ENCODE results near the gene UBE2N.
"Not testable (repeated sequence)": the region's sequence is repeated elsewhere in the genome, so short reads cannot be mapped to it uniquely, and the experiment has no call there.

UBE2N gene

DNA sequence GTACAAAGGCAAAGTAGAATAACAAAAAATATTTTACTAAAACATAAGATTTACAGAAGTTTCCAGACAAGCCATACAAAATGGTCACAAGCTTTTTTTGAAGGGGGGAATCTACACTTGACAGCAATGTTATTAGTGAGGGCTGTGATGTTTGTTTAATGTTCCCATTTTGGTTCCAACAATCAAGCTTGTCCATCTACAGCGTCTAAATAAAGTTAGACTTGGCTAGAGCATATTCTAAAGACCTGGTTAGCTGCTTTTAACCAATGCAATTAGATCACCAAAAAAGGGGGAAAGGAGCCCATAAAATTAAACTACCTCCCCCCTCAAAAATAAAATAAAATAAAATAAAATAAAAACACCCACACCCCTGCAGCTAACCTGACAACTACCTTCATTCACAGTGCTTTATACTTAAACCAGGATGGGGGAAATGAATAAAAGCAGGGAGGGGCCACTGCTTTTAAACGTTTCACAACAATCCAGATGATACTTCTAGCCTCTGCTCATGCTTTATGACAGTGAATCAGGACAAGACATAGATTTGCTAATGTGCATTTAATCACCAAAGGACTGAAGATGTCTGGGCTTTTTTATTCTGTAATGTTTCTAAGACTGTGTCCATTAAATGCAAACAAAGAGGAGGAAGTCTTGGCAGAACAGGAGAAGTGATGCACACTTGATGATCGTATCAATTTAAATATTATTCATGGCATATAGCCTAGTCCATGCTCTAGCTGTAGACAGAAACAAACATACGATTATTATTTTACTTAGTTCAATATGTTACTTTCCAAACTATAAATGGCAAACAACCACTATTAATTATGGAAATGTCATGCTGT lies 32.2 kb downstream of the UBE2N start:
- DNase-seq: not testable (repeated sequence)

DNA sequence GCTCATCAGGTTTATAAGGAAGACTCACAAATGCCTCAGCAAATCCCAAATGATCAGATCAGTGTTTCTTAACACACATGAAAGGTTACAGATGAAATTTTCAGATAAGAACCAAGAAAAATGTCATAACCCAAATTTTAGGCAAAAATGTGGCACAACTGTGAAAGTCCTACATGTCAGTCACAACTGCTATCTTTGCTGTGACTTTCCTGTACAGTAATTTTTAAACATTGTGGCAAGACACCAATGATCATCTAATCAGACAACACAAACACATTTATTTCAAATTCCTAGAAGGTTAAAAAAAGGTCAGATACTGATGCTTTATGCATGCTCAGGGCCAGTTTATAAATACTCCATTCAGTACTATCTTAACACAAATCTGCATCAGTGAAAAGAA lies 32.9 kb downstream of the UBE2N start:
- DNase-seq: no peak

DNA sequence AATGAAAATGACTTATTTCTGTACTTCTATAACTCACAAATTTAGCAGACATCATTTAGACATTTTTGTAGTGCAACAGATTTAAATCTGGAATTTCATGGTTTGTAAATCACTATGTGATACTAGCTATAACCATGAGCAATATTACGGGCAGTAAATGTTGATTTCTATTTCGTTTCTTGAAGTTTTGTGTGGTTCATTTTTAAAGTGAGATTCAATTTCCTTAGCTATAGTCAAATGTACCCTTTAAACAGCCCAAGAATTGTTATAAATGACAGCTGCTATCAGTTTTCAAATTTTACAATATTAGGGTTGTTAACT lies 33.8 kb downstream of the UBE2N start:
- no peak for DNase-seq

DNA sequence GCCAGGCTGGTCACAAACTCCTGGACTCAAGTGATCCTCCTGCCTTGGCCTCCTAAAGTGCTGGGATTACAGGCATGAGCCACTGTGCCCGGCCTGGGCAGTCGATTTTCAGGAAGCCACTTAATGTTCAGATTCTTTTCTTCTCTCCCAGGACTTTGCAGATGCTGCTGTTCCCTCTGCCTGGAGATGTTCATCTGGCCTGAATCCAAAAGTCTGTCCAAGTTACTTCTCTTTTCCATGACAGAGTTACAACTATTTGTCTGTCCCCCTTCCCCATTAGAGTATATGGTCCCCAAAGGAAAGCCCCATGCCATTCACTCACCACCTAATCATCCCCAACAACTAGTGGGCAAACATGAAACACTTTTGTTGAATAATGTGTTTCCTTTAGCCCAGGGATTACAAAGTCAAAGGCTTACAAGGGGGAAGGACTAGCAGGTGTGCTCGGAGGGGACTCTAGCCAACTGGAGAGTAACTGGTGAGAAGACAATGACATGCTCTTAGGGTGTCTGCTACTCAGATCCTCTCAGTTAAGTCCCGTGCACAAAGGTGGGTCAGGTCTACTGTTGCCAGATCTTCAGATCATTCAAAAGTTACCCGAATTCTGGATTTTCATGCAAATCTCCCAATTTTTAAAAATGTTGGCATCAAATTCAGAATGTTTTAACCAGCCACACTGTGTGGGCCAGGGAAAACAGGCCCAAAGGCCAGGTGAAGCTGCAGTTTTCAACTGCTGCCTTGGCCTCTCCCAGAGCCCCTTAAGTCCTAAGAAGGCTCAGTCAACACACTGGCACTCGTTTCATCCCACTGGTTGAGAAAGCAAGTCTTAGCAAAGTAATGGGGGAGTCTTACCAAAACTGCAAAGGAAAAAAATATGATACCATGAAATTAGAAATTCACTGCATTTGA lies 34.4 kb downstream of the UBE2N start:
- no peak for DNase-seq

DNA sequence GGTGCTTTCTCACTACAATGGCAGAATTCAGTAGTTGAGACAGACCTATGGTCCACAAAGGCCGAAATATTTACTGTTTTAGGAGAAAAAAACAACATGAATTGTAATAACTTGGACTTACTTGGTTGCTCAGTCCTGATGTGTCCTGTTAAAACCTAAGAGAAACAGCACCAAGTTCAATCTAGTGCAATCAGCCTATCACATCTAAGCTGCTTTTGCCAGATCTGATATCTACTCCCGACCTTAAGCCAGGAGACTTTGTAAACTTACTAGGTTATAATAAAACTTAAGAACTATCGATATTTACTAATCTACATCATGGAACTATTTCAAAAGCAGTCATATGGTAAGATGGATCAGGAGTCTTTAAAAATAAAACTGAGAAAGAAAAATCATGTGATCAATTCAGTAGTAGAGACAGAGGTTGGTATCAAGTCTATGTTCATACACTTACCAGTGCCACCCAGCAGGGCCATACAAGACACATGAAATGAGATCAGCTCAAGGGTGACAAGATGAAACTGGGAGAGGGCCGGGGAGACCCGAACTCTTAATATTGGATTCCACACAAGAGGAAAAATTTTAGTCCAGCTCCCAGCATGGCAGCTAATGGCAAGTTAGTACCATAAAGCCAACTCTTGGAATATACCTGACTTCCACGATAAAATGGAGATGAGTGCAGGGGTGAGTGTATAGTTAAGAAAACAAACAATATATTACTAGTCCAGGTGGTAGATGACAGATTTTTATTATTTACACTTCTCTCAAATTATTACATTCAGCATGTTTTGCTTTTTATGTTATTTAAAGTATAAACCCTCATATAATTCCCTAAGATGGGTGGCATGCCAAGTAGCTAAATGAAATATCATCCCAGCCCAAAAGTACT lies 36.5 kb downstream of the UBE2N start:
- no peak for DNase-seq

DNA sequence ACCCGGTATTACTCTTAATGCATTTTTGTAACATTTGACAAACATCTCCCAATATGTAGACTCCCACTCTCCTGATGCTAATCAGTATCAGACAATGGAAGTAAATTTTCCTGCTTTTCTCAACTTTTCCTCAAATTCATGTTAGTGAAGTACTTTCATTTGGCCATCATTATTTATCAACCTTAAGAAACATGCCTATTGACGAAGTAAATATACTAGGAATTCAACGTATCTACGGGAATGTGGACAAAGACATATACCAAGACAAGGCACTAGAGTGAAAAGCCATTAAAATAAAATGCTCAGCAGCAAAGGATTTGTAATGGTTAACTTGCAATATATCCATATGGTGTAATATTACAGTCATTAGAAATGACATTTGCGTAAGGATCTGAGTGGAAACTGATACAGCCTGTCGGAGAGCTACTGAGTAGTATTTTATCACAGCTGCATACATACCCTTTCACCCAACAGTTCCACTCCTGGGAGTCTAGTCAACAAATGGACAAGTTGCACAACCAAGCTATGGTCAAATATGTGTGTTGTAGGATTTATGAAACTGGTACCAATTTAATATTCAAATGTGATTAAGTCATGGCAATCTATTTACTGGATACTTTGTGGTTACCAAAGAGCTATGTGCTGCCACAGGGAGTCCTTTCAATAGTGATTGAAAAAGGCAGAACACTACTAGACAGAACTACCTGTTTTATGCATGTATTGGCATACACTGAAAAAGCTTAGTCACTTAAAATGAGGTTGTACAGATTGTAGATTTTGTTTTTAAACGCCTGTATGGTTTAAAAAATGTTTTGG lies 37.6 kb downstream of the UBE2N start:
- DNase-seq: no peak

DNA sequence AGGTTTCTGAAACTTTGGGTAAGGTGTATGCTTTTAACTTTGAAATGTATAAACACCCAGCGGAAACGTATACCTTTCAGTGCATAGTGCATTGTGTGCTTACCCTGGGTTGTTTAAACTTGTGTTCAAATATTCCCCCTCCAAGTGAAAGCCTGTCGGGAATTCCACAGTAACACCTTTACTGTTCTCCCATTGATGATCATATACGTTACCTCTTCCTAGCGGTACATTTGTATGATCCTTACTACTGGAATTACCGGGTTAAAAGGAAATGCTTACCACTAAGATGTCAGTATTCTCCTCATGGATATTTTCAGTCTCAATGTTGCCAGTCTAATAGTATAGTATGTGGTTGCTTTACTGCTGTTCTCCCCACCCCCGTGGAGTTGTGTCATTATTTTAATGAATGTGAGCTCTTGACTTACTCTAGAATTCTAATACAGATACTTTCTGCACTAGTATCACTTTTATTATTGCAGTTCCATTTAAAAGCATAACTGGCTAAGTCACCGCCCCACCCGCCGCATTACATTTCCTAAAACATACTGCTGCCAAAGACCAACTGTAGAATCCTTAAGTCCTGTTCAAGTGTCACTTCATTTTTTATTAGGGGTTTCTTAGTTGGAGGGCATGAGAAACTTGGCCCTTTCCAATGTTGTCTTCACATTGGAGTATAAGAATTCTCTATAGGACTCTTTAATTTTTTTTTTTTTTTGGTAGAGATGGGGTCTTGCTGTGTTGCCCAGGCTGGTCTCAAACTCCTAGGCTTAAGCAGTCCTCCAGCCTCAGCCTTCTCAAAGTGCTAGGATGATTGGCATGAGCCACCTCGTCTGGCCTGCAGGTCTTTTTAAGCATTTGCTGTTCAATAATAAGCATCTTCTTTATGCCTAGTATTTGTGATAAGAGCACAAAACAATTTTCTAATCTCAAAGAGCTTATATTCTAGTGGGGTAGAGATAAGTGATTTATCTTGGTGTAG lies 39.1 kb downstream of the UBE2N start:
- DNase-seq: no peak

DNA sequence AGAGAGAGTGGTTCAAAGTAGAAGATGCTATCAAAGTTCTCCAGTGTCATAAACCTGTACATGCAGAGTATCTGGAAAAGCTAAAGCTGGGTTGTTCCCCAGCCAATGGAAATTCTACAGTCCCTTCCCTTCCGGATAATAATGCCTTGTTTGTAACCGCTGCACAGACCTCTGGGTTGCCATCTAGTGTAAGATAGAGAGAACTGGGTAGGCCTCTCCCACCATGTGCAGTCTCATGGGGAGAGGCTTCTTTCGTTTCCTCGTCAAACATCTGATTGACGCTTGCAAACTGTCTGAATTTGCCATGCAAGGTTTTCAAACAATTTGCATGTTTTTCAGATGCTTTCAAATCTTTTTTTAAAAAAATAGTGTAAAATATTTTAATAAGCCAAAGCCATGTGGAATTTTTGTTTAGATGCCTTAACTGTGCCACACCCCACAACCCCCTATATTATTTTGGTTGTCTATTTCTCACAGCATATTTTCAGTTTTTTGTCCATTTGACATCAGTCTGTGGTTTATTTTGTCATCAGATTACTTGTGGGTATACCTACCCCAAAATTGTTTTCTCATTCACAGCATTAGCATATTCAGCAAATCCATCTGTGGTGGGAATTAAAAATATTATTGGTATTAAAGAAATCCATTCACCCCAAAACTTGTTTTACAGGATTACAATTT lies 42.4 kb downstream of the UBE2N start:
- DNase-seq: not testable (repeated sequence)

DNA sequence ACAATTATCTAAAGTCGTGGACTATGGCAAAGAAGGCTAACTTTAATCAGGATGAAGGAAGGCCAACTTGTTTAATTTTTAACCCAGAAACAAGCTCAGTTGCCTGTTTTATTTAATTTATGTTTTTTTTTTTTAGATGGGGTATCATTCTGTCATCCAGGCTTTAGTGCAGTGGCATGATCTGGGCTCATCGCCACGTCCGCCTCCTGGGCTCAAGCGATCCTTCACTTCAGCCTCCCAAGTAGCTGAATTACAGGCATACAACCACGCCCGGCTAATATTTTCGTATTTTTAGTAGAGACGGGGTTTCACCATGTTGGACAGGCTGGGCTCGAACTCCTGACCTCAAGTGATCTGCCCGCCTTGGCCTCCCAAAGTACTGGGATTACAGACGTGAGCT lies 44.3 kb downstream of the UBE2N start:
- no peak for DNase-seq

DNA sequence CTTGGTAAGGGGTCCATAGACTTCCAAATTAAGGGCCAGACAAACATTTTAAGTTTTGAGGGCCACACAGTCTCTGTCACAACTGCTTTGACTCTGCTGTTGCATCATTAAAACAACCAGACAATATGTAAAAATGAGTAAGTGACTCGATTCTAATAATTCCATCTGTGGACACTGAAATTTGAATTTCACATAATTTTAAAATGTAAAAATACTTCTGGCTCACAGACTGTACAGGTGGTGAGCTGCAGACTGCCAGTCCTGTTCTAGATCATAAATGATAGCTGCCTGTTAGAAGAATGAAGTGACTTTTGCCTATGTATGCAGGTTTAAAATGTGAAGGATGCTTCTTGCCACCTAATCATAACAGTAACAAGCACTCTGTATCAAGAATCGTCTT lies 48.3 kb downstream of the UBE2N start:
- no peak for DNase-seq

DNA sequence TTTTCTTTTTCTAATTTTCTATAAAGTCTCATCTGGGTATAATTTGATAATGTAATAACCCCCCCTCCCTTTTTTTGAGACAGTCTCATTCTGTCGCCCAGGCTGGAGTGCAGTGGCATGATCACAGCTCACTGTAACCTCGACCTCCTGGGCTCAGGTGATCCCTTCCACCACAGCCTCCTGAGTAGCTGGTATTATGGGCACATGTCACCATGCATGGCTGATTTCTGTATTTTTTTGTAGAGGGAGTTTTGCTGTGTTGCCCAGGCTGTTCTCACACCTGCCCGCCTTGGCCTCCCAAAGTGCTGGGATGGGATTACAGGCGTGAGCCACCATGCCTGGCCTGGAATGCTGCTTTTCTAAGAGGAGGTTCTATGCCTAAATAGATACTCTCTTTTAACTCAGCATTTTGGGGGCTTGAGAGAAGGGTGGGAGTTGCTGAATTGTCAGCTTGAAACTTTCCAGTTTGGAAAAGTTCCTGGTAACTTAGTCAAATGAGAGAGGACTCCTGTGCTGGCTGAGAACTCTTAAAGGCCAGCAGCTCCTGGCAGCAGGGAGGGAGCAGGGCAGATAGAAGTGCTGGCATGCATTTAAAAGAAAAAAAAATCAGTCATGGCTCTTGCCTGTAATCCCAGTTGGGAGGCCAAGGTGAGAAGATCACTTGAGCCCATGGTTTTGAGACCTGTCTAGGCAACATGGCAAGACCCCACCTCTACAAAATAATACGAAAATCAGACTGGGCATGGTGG lies 51.0 kb downstream of the UBE2N start:
- no peak for DNase-seq

DNA sequence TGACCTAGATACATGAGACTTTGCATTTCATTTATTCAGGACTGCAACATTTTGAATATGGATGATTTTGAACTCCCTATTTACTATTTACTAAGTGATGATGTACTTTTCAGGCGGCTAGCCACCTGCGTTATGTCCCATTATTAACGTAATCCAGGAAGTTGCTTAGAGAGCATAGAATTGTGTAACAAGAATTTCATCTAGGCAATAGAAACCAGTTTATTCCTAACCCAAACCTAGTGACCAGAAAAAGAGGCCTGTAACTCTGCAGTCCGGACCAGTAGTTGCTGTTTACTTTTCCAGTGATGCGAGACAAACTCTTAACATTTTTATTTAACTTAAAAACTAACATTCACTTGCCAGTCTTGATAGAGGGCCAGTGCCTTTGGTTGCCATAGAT lies 51.7 kb downstream of the UBE2N start:
- no peak for DNase-seq

DNA sequence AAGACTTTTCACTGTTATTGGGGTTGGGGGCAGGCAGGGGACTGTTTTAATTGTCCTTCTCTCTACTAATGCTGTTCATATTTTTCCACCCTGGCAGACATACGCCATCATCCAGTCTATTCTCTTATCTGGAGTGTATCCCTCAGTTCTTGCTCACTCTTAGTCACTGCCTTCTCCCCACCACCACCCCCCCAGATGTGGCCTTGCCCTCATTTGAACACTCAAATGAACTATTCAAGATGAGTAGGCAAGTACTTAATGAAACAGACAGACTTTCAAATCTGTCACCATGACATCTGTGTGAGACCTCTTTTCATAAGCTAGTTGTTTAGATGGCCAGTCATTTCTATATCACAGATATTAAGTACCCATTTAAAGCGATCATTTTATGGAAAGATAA lies 54.0 kb downstream of the UBE2N start:
- DNase-seq: no peak

DNA sequence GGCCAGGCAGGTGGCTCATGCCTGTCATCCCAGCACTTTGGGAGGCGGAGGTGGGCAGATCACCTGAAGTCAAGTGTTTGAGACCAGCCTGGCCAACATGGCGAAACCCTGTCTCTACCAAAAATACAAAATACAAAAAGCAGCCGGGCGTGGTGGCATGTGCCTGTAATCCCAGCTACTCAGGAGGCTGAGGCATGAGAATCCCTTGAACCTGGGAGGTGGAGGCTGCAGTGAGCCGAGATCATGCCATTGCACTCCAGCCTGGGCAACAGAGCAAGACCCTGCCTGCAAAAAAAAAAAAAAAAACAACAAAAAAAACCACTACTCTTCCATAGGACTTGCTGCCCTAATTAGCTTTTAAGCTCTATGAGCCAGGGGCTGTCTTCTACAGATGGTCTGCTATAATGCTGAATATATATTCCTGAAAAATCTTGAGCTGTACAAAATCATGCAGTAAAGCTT lies 59.7 kb downstream of the UBE2N start:
- DNase-seq: not testable (repeated sequence)

DNA sequence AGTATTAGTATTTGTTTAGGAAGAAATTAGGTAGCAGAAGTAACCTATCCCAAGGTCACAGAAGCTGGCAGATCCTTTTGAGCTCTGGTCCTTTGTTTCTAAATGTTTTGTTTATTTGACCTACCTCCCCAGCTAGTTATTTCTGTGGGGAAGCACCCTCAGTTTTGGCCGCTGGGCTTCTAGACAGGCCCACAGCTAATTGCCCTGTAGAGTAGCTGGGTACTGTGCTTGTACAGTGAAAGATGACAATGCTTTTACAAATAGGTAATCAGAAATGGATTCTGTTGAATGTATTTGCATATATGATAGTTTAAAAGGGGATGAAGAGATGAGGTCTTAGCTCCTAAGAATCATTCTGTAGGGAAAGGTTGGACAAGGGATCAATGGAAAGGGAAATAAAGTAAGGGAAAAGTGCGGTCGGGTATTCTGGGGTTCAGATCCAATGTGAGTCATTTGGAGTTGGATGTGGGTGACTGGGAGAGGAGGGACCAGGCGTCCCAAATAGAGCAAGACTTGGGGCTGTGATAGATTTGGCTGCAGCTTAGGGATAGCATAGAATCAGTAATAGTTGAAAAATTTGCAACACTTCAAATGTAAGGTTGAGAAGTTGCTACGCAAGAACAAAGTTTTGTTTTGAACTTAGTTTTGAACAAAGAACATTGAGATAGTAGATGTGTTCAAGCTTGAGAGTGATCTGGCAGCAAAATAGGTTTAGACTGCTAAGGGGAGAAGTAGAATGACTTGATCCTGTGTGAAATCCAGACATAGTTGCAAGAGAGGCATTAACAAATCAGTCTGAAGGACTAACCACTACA lies 60.4 kb downstream of the UBE2N start:
- no peak for DNase-seq

DNA sequence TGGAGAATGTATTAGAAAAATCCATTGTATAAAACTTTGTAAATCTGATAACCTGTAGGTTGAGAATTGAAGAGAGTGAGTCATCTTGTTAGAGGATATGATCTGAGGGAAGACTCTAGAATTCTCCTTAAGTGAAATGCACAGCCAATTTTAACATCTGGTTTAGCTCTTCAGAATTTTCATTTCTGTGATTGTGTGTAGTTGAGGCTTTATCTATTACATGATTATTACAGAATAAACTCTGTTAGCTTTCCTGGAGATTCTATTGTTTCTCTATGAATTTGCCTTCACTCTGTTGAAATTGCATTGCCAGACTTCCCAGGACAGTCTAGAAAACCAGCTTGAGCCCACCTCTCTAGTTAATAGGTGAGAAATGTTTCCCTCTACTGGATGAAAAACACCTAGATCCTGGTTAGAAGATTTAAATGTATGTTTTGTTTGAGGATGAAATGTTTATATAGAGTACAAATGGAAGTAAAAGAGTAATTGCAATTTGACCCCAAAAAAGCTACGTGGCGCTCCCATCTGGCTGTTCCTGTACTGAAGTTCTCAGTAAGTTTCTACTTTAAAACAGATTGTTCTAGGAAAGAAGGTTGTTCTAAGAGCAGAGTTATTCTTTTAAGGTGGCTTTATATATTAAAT lies 61.1 kb downstream of the UBE2N start:
- DNase-seq: no peak

DNA sequence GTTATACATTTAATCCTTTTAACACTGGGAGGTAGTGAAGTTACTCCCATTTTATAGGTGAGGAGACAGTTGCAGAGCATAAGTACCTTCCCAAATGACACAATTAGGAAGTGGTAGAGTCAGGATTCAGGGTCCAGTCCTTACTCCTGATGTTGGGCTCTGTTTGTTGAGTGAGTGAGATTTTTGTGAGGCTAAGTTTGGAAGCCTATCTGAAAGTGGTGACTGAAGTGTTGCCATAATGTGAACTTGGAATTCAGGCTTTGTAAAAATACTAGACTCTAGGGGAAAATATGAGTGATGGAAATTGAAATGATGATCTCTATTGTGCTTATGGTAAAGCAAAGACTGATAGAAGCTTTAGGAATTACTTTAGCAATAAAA lies 61.8 kb downstream of the UBE2N start:
- DNase-seq: no peak

Measured in femur (tissue), 1 donor.